Gastroesophageal sphincter (tissue), 3 donors: Measurements from ENCODE around the gene KRT28.

Source experiments
- POLR2A ChIP-seq, 2 donors: fragments of 450-650 bp; IDR thresholded peaks; one replicate each; pipeline ENCODE4 v1.6.1; 2017; ENCODE audit warnings: antibody characterized with exemption in 2 of 2, mild to moderate bottlenecking in 2 of 2, moderate library complexity in 1 of 2
- POLR2AphosphoS5 ChIP-seq: sonication (generic); formaldehyde crosslinking; IDR thresholded peaks from one replicate; pipeline ENCODE4 v1.6.1; 2017; ENCODE audit warnings: antibody characterized with exemption
- TF ChIP-seq, protein P1 (sequence below), 4 experiments: fragments of 200-600 bp in 2 of 4; fragments of 450-650 bp in 2 of 4; sonication (generic) in 1 of 4; IDR thresholded peaks; one replicate each; pipeline ENCODE4 v1.5.1; 2017 to 2019; ENCODE audit warnings: antibody characterized with exemption in 4 of 4, mild to moderate bottlenecking in 2 of 4, moderate library complexity in 2 of 4

DNA sequence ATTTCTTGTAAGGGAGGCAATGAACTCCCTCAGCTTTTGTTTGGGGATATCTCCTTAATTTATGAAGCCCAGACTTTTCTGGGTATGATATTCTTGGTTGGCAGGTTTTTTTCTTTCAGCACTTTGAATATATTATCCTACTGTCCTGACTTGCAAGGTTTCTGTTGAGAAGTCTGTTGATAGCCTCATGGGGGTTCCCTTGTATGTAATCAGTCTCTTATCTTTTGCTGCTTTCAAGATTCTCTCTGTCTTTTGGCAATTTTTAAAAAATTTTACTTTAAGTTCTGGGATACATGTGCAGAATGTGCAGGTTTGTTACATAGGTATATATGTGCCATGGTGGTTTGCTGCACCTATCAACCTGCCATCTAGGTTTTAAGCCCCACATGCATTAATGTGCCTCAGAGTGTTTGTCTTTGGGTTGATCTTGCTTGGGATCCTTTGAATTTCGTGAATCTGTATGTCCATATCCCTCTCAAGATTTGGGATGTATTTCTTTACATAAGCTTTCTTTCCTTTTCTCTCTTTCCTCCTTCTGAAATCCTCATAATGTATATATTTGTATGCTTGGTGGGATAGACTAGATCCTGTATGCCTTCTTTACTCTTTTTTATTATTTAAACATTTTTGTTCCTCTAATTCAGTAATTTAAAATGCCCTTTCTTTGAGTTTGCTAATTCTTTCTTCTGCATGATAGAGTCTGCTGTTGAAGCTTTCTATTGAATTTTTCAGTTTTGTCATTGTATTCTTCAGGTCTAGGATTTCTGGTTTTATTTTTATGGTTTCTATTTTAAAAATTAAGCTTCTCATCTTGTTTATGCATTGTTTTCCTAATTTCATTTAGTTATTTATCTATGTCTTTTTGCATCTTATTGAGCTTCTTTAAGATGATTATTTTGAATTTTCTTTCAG lies 39.4 kb downstream of the KRT28 start:
- TF ChIP-seq POLR2AphosphoS5, result no peak
- TF ChIP-seq, protein P1, sequence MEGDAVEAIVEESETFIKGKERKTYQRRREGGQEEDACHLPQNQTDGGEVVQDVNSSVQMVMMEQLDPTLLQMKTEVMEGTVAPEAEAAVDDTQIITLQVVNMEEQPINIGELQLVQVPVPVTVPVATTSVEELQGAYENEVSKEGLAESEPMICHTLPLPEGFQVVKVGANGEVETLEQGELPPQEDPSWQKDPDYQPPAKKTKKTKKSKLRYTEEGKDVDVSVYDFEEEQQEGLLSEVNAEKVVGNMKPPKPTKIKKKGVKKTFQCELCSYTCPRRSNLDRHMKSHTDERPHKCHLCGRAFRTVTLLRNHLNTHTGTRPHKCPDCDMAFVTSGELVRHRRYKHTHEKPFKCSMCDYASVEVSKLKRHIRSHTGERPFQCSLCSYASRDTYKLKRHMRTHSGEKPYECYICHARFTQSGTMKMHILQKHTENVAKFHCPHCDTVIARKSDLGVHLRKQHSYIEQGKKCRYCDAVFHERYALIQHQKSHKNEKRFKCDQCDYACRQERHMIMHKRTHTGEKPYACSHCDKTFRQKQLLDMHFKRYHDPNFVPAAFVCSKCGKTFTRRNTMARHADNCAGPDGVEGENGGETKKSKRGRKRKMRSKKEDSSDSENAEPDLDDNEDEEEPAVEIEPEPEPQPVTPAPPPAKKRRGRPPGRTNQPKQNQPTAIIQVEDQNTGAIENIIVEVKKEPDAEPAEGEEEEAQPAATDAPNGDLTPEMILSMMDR (IDR thresholded peaks at IDR 0.05), result no peak
- TF ChIP-seq POLR2A (IDR thresholded peaks at IDR 0.05), result no peak
